ENCODE measurements around the gene CAND1. TPM values are rescaled to one million over a fixed set of nuclear protein-coding genes. Genes with fewer than 3 reads are reported as not detected.

Gene CAND1
- total and polyA plus RNA-seq, 2 of the 8 experiments (the other 6 are each of a cell fraction or from before 2014, with no cell fraction given): 39.4 to 271 TPM

DNA sequence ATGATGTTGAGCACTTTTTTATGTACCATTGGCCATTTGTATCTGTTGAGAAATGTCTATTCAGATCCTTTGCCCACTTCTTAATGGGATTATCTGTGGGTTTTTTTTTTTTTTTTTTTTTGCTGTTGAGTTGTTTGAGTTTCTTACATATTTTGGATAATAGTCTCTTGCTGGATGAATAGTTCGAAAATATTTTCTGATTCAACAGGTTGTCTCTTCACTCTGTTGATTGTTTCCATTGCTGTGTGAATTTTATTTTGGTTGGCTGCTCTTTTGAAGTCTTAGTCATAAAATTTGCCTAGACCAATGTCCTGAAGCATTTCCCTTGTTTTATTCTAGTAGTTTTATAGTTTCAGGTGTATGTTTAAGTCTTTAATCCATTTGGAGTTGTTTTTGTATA, 64.5 kb downstream of the CAND1 start:
- Histone ChIP-seq H3K4me1 (replicated peaks in 1 of 4; ENCODE audit: control insufficient read depth in 3 of 4, insufficient read depth in 4 of 4, low read length in 3 of 4) (no peaks in the 10 kb centered on the region), H4K8ac (ENCODE audit: extremely low read depth, insufficient read depth, low read length) (no peak overlapping the region), H2BK20ac (ENCODE audit: low read length) (no peak overlapping the region), H3K23me2 (ENCODE audit: low read depth, low read length) (no peaks in the 10 kb centered on the region), H3K36me3 (ENCODE audit: control insufficient read depth in 2 of 4, insufficient read depth in 4 of 4, low read length in 3 of 4) (no peaks in the 10 kb centered on the region), H4K5ac (ENCODE audit: insufficient read length, low read depth, low read length) (no peak overlapping the region), H2BK5ac (ENCODE audit: low read depth, low read length) (no peak overlapping the region), H3K23ac (ENCODE audit: insufficient read length) (no peak overlapping the region), H3K56ac (replicated peaks; ENCODE audit: insufficient read length, low read depth, low read length) (no peak overlapping the region), H3K27me3 (replicated peaks in 1 of 4; ENCODE audit: control insufficient read depth in 3 of 4, extremely low read depth in 1 of 4, insufficient read depth in 3 of 4, low read length in 3 of 4) (no peaks in the 10 kb centered on the region), H3K18ac (ENCODE audit: extremely low read depth, low read length) (no peak overlapping the region), H3K14ac (ENCODE audit: insufficient read length) (no peak overlapping the region), H3K9ac (replicated peaks in 1 of 4; ENCODE audit: extremely low read depth in 1 of 4, low read depth in 3 of 4, low read length in 3 of 4) (no peak overlapping the region), H3K9me3 (ENCODE audit: insufficient read depth in 2 of 2, low read depth in 1 of 2, low read length in 1 of 2) (no peaks in the 10 kb centered on the region), H3K4me3 (ENCODE audit: extremely low read depth in 1 of 4, insufficient read depth in 2 of 4, low read depth in 3 of 4, low read length in 4 of 4) (no peak overlapping the region), H2AK5ac (ENCODE audit: low read depth, low read length) (no peak overlapping the region), H2BK15ac (ENCODE audit: low read length) (no peak overlapping the region), H3K79me2 (ENCODE audit: control insufficient read depth in 1 of 2, insufficient read depth in 2 of 2, low read length in 2 of 2) (no peaks in the 10 kb centered on the region), H3K4me2 (ENCODE audit: insufficient read depth in 1 of 2, low read depth in 2 of 2, low read length in 2 of 2) (no peak overlapping the region), H4K91ac (replicated peaks; ENCODE audit: insufficient read length, low read length) (no peak overlapping the region), H2BK120ac (replicated peaks; ENCODE audit: low read depth, low read length) (no peak overlapping the region), H3K4ac (replicated peaks; ENCODE audit: insufficient read length, low read depth, low read length) (no peak overlapping the region), H3K27ac (ENCODE audit: low read depth, low read length) (no peak overlapping the region), H2BK12ac (ENCODE audit: low read depth, low read length) (no peak overlapping the region), H4K20me1 (replicated peaks in 1 of 2; ENCODE audit: control insufficient read depth in 1 of 2, insufficient read depth in 2 of 2, low read length in 2 of 2) (no peaks in the 10 kb centered on the region), H2AFZ (ENCODE audit: low read length) (no peak overlapping the region), H3K79me1 (ENCODE audit: low read depth, low read length) (no peaks in the 10 kb centered on the region)
- DNase-seq (ENCODE audit: low read depth in 1 of 2, low spot score in 2 of 2) (no peak), FAIRE-seq (no peak)
- ChIA-PET CTCF (ENCODE audit: partially characterized antibody) (no interaction called here), POLR2A (ENCODE audit: partially characterized antibody) (no interaction called here)
- whole genome bisulfite sequencing, 2 experiments (ENCODE audit: extremely low coverage in 1 of 2, insufficient coverage in 1 of 2, insufficient read length in 1 of 2, insufficient replicate concordance in 2 of 2, low coverage in 1 of 2, low lambda C conversion rate in 2 of 2, missing lambda C conversion rate in 1 of 2): 85% methylated on average over 1 of the region's 1 CpG; no CpG with 5 or more reads in 1 of the 2 experiments
- TF ChIP-seq ZNF274 (IDR thresholded peaks at IDR 0.05; ENCODE audit: borderline replicate concordance, extremely low read depth, low read length): no peak
- TF ChIP-seq KDM4A (IDR thresholded peaks at IDR 0.05; ENCODE audit: low read depth, low read length, severe bottlenecking): no peak
- no peak for TF ChIP-seq CHD2 (IDR thresholded peaks at IDR 0.05; ENCODE audit: low read length)
- no peak for TF ChIP-seq SUZ12 (IDR thresholded peaks at IDR 0.05; ENCODE audit: low read length)
- no peak for TF ChIP-seq MAFK (IDR thresholded peaks at IDR 0.05; ENCODE audit: low read depth, low read length)
- no peak for TF ChIP-seq GTF2F1 (IDR thresholded peaks at IDR 0.05; ENCODE audit: borderline replicate concordance, low read depth, low read length)
- TF ChIP-seq, protein P1, sequence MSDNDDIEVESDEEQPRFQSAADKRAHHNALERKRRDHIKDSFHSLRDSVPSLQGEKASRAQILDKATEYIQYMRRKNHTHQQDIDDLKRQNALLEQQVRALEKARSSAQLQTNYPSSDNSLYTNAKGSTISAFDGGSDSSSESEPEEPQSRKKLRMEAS (IDR thresholded peaks at IDR 0.05): no peak
- TF ChIP-seq NRF1 (IDR thresholded peaks at IDR 0.05; ENCODE audit: low read depth, low read length): no peak
